Measurements from ENCODE around the gene NFIA.

Gene NFIA

DNA sequence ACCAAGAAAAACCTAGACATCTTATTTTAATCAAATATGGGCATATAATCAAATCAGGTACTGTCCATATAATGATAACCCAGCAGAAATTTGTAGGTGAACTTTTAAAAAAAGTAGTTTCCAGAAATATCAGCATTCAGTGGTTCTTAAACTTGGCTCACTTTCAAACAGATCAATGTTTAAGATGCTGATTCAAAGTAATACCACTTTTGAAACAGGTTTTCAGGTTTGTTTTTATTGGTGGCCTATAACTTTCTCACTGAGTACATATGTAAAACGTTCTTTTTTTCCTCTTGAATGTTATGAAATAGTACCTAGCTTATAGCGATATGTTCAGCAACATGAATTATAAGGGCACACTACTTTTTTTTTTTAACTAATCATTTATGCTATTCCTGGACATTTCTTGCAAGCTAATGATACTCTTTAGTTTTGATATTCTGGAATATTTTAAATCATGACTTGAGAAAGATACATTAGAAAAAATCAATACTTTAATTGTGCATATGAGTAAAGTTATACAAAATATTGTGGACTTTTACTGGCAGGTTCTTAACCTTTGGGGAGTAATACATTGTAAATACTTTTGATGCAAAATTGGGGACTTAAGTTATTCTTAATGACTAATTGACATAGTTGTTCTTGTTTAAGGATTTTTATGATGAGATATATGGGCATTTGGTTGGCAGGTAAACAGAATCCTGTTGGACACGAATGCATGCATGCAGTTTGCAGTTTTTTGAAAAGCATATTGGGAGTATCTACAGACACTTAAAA lies 3.0 kb downstream of the NFIA start:
- DNase-seq, result no peak

- DNase-seq, result no peak
Observed at GRCh38 chr1:61085983-61086644, 3.8 kb downstream of the NFIA start.

GRCh38 chr1:61087571-61087970 lies 5.2 kb downstream of the NFIA start:
- no peak for DNase-seq

DNA sequence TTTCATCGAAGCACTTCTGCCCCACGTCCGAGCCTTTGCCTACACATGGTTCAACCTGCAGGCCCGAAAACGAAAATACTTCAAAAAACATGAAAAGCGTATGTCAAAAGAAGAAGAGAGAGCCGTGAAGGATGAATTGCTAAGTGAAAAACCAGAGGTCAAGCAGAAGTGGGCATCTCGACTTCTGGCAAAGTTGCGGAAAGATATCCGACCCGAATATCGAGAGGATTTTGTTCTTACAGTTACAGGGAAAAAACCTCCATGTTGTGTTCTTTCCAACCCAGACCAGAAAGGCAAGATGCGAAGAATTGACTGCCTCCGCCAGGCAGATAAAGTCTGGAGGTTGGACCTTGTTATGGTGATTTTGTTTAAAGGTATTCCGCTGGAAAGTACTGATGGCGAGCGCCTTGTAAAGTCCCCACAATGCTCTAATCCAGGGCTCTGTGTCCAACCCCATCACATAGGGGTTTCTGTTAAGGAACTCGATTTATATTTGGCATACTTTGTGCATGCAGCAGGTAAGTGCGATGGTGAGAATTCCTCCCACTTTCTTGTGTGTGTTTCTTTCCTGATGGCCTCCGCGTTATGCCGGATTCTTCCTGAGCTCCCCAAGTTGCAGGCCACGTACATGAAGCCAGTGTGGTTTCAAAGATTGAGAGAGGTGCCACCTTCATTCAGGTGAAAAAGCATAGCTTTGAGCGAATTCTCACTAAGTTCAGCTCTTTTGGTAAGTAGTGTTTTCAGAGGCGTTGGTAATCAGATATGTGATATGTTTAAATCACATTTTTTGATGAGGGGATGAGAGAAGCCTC lies 6.0 kb downstream of the NFIA start:
- DNase-seq, result no peak

DNA sequence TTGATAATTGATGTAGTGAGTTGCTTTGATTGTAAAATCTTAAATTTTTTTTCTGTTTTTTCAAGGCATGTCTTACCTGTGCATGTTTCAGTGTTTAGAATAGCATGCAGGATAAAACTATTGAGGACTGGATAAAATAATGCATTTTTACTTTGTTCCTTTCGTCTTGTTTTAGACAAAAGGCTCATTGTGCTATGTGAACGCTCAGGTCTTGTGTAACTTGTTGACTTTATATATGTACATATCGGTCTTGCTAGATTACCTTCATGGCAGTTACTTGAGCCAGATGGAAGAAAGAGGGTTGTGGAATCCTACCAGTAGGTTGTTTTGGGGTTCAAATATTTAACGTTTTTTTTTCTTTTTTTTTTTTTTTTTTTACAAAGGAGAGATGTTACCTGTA lies 7.0 kb downstream of the NFIA start:
- DNase-seq, result peak in 1 of 2 donors; percentile 40

- DNase-seq, result peak in 1 of 2 donors; percentile 51
Observed at GRCh38 chr1:61089741-61090140, 7.4 kb downstream of the NFIA start.

DNA sequence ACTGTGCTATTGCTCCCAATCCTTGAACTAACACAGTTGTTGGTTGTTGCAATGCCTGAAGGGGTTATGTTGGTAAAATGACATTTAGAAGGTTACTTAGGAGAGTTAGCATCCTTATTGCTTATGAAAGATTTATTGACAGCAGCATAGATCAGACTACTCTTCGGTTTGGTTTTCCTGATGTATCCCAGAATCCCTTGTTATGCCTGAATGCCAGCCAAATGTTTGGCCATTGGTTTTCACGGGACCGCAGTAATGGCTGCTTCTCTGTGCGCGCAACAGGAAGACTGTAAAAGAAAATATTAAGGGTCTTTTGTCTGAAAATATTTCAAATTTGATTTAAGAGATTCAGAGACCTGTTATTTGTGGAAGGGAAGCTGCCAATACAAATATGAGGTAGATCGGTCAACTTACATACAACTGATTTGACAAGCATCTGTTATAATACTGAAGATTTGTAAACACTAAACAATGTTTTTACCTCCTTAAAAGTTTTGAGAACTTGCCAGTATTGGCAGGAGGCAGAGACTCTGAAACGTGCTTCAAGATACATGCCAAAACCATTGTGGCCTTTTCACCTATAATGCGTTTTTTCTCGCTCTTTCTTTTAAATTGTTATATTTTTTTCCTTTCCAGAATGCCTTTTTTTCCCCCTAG lies 8.3 kb downstream of the NFIA start:
- DNase-seq, result peak; percentile 32 to 54

- no peak for DNase-seq
Observed at GRCh38 chr1:61091455-61091854, 9.1 kb downstream of the NFIA start.

GRCh38 chr1:61092642-61093041 lies 10.3 kb downstream of the NFIA start:
- no peak for DNase-seq

- DNase-seq, result no peak
Observed at GRCh38 chr1:61093525-61094137, 11.3 kb downstream of the NFIA start.

DNA sequence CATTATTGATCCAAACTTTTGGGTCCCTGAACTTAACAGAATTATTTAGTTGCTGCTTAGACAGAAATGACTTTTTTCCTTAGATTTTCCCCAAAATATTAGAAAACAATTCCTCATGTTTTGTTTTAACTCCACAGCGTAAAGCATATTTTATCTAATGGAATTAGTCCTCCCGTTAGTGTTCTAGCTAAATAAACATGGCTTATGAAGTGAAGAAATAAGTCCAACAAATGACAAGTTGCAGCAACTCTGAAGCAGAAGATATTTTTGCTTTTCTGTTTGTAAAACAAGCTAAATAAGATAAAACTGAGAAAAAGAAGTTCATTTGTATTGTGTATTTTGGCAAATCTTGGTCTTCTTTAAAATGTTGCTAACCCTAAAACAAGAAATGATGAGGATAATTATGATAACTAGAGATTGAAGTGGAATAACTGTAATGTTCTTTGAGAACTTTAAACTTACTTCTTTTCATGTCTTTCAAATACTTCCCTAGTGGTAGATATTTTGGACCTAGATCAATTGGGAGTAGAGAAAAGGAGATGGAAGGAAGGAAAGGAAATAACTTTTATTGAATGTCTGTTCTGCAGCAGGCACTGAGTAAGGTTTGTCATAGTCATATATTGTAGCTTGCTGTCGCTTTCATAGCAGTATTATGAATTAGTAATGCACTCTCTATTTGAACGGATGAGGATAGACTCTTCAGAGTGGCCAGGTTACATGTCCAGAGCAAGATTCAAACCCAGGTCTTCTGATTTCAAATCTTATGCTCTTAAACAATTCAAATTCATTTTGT lies 12.5 kb downstream of the NFIA start:
- DNase-seq, result no peak

GRCh38 chr1:61095470-61095812 lies 13.1 kb downstream of the NFIA start:
- DNase-seq, result no peak

- no peak for DNase-seq
Observed at GRCh38 chr1:61097317-61097716, 15.0 kb downstream of the NFIA start.

GRCh38 chr1:61097722-61098121 lies 15.4 kb downstream of the NFIA start:
- DNase-seq, result no peak

GRCh38 chr1:61098333-61098732 lies 16.0 kb downstream of the NFIA start:
- DNase-seq, result peak in 1 of 2 donors; percentile 40

- no peak for DNase-seq
Observed at GRCh38 chr1:61098906-61099437, 16.6 kb downstream of the NFIA start.

DNA sequence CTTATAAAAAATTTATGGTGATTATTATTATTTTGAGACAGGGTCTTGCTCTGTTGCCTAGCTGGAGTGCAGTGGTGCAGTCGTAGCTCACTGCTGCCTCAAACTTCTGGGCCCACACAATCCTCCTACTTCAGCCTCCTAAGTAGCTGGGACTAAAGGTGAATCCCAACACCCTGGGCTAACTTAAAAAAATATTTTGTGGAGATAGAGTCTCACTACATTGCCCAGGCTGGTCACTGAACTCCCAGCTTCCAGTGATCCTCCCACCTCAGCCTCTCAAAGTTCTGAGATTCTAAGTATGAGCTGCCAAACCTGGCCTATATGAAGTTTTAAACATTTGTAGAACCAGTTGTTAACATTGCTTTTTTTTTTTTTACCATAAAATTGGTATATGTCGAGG lies 18.2 kb downstream of the NFIA start:
- no peak for DNase-seq

- peak in 1 of 2 donors; percentile 64 for DNase-seq
Observed at GRCh38 chr1:61101536-61101935, 19.2 kb downstream of the NFIA start.

DNA sequence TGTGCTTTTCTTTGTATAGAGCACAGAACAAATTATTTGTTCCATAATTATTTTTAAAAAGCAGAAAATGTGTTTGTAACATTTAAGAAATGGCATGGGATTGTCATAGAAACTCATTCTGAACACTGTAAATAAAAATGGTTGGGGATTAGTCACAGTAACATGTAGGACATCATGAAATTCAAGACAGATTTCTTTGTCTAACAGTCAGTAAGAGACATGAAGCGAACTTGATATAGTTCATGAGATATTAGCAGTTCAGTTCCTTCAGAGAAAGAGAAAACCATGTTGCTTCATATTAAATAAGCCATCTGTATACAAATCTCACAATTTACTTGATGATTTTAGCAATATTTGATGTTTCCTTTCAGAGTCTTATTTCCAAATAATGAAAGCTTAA lies 19.7 kb downstream of the NFIA start:
- DNase-seq, result peak in 1 of 2 donors; percentile 55

GRCh38 chr1:61102621-61103020 lies 20.3 kb downstream of the NFIA start:
- DNase-seq, result no peak

DNA sequence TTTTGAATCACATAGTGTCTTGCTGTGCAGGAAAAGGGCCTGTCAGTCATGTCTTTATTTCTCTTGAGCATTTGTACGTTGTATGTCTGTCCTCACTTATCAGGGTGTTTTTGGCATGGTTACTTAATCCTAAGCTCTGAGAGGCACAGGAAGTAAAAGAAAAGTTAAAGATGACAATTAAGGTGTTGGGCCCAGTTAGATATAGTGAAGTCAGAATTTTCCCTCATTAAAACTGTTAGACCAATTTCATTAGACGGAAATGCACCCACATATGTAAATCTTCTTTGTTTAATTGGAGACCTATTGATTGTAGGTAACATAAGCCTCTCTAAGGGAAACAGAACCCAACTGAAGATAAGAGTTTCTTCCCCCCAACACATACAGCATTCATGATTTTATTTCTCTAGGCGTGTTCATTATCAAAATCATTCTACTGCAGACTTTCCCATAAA lies 21.9 kb downstream of the NFIA start:
- DNase-seq, result no peak
